Spleen (tissue), 11 donors: ENCODE results near the gene PAWR. TPM values are rescaled to one million over a fixed set of nuclear protein-coding genes. Genes with fewer than 3 reads are reported as not detected.

ENCODE experiments used
- DNase-seq: peaks from one replicate; pipeline ENCODE4 v3.0.0-alpha.2; 2020
- H3K27ac ChIP-seq, 8 donors: fragments of 200-600 bp; sonication (generic) in 7 of 8; 1 replicate in 4 of 8; 2 replicates in 4 of 8; pipeline versions ENCODE4 v1.5.0 to v1.8.0; 2016 to 2021; ENCODE audit warnings: inconsistent platforms in 4 of 8, mild to moderate bottlenecking in 4 of 8, moderate library complexity in 1 of 8
- H3K27me3 ChIP-seq, 7 donors: fragments of 200-600 bp; sonication (generic) in 6 of 7; replicated peaks in 1 of 7; 1 replicate in 4 of 7; 2 replicates in 3 of 7; pipeline versions ENCODE4 v1.5.0 to v1.8.0; 2016 to 2021; ENCODE audit warnings: inconsistent platforms in 3 of 7, mild to moderate bottlenecking in 1 of 7
- H3K36me3 ChIP-seq, 6 donors: fragments of 200-600 bp; sonication (generic) in 5 of 6; 1 replicate in 4 of 6; 2 replicates in 2 of 6; pipeline versions ENCODE4 v1.5.0 to v1.8.0; 2016 to 2021; ENCODE audit warnings: inconsistent platforms in 2 of 6
- H3K4me1 ChIP-seq, 6 donors: fragments of 200-600 bp; sonication (generic) in 5 of 6; 1 replicate in 3 of 6; 2 replicates in 3 of 6; pipeline versions ENCODE4 v1.5.0 to v1.8.0; 2016 to 2021; ENCODE audit warnings: inconsistent platforms in 3 of 6
- H3K4me3 ChIP-seq, 8 donors: fragments of 200-600 bp; sonication (generic) in 7 of 8; 1 replicate in 4 of 8; 2 replicates in 4 of 8; pipeline versions ENCODE4 v1.5.0 to v1.8.0; 2016 to 2021; ENCODE audit warnings: inconsistent platforms in 4 of 8, mild to moderate bottlenecking in 4 of 8, moderate library complexity in 2 of 8
- H3K9me3 ChIP-seq, 8 donors: fragments of 200-600 bp; sonication (generic) in 7 of 8; 1 replicate in 4 of 8; 2 replicates in 4 of 8; pipeline versions ENCODE4 v1.5.0 to v1.8.0; 2016 to 2021; ENCODE audit warnings: inconsistent platforms in 4 of 8
- CTCF ChIP-seq, 11 experiments: fragments of 200-600 bp in 7 of 11; fragments of 450-650 bp in 4 of 11; sonication (generic) in 4 of 11; IDR thresholded peaks in 8 of 11; conservative IDR thresholded peaks in 3 of 11; 1 replicate in 7 of 11; 2 replicates in 4 of 11; pipeline versions ENCODE4 v1.4.0 to v1.8.0; 2016 to 2021; ENCODE audit warnings: antibody characterized with exemption in 11 of 11, inconsistent platforms in 4 of 11, mild to moderate bottlenecking in 1 of 11
- POLR2A ChIP-seq, 3 donors: fragments of 450-650 bp; IDR thresholded peaks; one replicate each; pipeline ENCODE4 v1.5.1; 2017; ENCODE audit warnings: antibody characterized with exemption in 3 of 3, mild to moderate bottlenecking in 1 of 3
- POLR2AphosphoS5 ChIP-seq, 3 donors: sonication (generic); formaldehyde crosslinking; IDR thresholded peaks; one replicate each; pipeline ENCODE4 v1.5.1; 2017; ENCODE audit warnings: antibody characterized with exemption in 3 of 3
- WGBS, 5 donors: extraction: QIAGEN DNeasy Blood & Tissue Kit in 3 of 5; methylation state at CpG; one replicate each; pipeline versions ENCODE4 v1.1.5 to v1.1.7; 2013 to 2018; 5-methylcytosine and 5-hydroxymethylcytosine counted together
- intact Hi-C: fragments of 100-400 bp; cut with DNase I; formaldehyde crosslinking; loops from one replicate; pipeline ENCODE4 v1.15.0; 2023; ENCODE audit warnings: low total_unique reads
- polyA plus RNA-seq, 3 donors: library from polyadenylated mRNA; stranded (reverse); fragments of 200-250 nt; gene quantifications; one replicate each; pipeline ENCODE4 v1.2.1, GENCODE V29; 2013
- total RNA-seq, 7 donors: library from RNA; depleted of rRNA in 3 of 7; stranded (reverse); fragments of >200 nt in 3 of 7; fragmentation: NEBNext Ultra II Directional in 4 of 7; extraction: Animal tissue kit (Norgen Biotek cat#: 25700) in 4 of 7; gene quantifications; one replicate each; pipeline versions ENCODE4 v1.1.0 to v1.2.1, GENCODE V29; 2016 to 2021
- donor health status: healthy with polysubstance abuse.
- donor health status: DM: no; HTN: no; CAD: no; lungs with moderate emphysema.
- donor health status: DM: no; HTN: no; CAD: no.
- donor health status: Bipolar disorder and iron deficiency.
- donor health status: healthy.
- donor health status: DM: no; HTN: no; CAD: no.
- donor health status: DM: yes; HTN: yes; CAD: no.

PAWR gene
- total and polyA plus RNA-seq, 10 donors, result 16.1 to 38.0 (median 30.3) TPM

- TF ChIP-seq POLR2AphosphoS5 (IDR thresholded peaks at IDR 0.05), result no peak
- TF ChIP-seq CTCF (IDR thresholded peaks at IDR 0.05 in 8 of 11, conservative IDR thresholded peaks at IDR 0.05 in 3 of 11), result no peak
- no peak for TF ChIP-seq POLR2A (IDR thresholded peaks at IDR 0.05)
- intact Hi-C loops, result no loop called here
These were observed 70.7 kb downstream of the PAWR start for GRCh38 chr12:79619872-79620562.

GRCh38 chr12:79618848-79619404 lies 71.8 kb downstream of the PAWR start:
- no peak for TF ChIP-seq POLR2AphosphoS5 (IDR thresholded peaks at IDR 0.05)
- no peak for TF ChIP-seq CTCF (IDR thresholded peaks at IDR 0.05 in 8 of 11, conservative IDR thresholded peaks at IDR 0.05 in 3 of 11)
- TF ChIP-seq POLR2A (IDR thresholded peaks at IDR 0.05), result no peak
- H3K4me3 ChIP-seq, result no peak overlapping the region
- no peaks in the 10 kb centered on the region for H3K4me1 ChIP-seq
- no peak overlapping the region for H3K27ac ChIP-seq
- no peaks in the 10 kb centered on the region for H3K9me3 ChIP-seq
- no peaks in the 10 kb centered on the region for H3K27me3 ChIP-seq
- WGBS, 5 donors, result 77 to 97% (median 92%) methylated on average over 2 of the region's 2 CpGs
- intact Hi-C loops, result no loop called here
- peaks cover 0 to 23% (median 3%) of the 10 kb centered on the region in 6 donors for H3K36me3 ChIP-seq
- no peak for DNase-seq

More at GRCh38 chr12:79619872-79620562, 70.7 kb downstream of the PAWR start:
- Histone ChIP-seq H3K9me3 (peaks cover 0 to 2% (median 0%) of the 10 kb centered on the region in 8 donors), H3K36me3 (peaks cover 0 to 23% (median 3%) of the 10 kb centered on the region in 6 donors), H3K4me1 (no peaks in the 10 kb centered on the region), H3K4me3 (no peak overlapping the region), H3K27ac (no peak overlapping the region), H3K27me3 (no peaks in the 10 kb centered on the region)
- DNase-seq, result no peak
- 86 to 94% (median 88%) methylated on average over 3 of the region's 3 CpGs for WGBS, 5 donors

GRCh38 chr12:79617696-79618095 lies 73.1 kb downstream of the PAWR start:
- Histone ChIP-seq H3K36me3 (peaks cover 0 to 26% (median 3%) of the 10 kb centered on the region in 6 donors), H3K4me3 (no peak overlapping the region), H3K4me1 (no peaks in the 10 kb centered on the region), H3K9me3 (no peaks in the 10 kb centered on the region), H3K27me3 (no peaks in the 10 kb centered on the region), H3K27ac (no peak overlapping the region)
- intact Hi-C loops, result no loop called here
- no peak for DNase-seq
- no peak for TF ChIP-seq POLR2AphosphoS5 (IDR thresholded peaks at IDR 0.05)
- 91 to 97% (median 96%) methylated on average over 4 of the region's 4 CpGs for WGBS, 5 donors

- Histone ChIP-seq H3K36me3 (peaks cover 0 to 24% (median 3%) of the 10 kb centered on the region in 6 donors), H3K27ac (no peak overlapping the region), H3K4me3 (no peak overlapping the region), H3K9me3 (no peaks in the 10 kb centered on the region), H3K27me3 (no peaks in the 10 kb centered on the region), H3K4me1 (no peaks in the 10 kb centered on the region)
- WGBS, 5 donors, result 74 to 89% (median 79%) methylated on average over 7 of the region's 7 CpGs
- intact Hi-C loops, result no loop called here
- TF ChIP-seq POLR2A (IDR thresholded peaks at IDR 0.05) (no peak), POLR2AphosphoS5 (IDR thresholded peaks at IDR 0.05) (no peak), CTCF (IDR thresholded peaks at IDR 0.05 in 8 of 11, conservative IDR thresholded peaks at IDR 0.05 in 3 of 11) (no peak)
- DNase-seq, result no peak
These were observed 74.9 kb downstream of the PAWR start for GRCh38 chr12:79615596-79616560.
